Choroid plexus epithelial cell (primary cell): ENCODE measurements around the gene ZNF169.
"Not testable (repeated sequence)": the region's sequence is repeated elsewhere in the genome, so short reads cannot be mapped to it uniquely, and the experiment has no call there.

Experiments
- DNase-seq: peaks from one replicate; pipeline ENCODE4 v3.0.0-alpha.2; 2010; ENCODE audit warnings: low read depth
- H3K4me3 ChIP-seq: 2 replicates; pipeline ENCODE4 v1.5.1; 2011; ENCODE audit warnings: low read depth, mild to moderate bottlenecking, control low read depth, low read length, moderate library complexity
- CTCF ChIP-seq: conservative IDR thresholded peaks from 2 replicates; pipeline ENCODE4 v1.5.1; 2011; ENCODE audit warnings: low read depth, mild to moderate bottlenecking, control low read depth, inconsistent platforms, low read length, moderate library complexity

ZNF169 gene

GRCh38 chr9:94259077-94259862 is at the start of gene ZNF169:
Gene ZNF169 (plus strand): TSS chr9:94259298. CDS start chr9:94278813, 19,515 bp downstream.
- no peak for TF ChIP-seq CTCF
- peak within 1 kb of the TSS; percentile 95 for H3K4me3 ChIP-seq
- peak; percentile 91 for DNase-seq

- no peak overlapping the region for H3K4me3 ChIP-seq
- DNase-seq, result no peak
- no peak for TF ChIP-seq CTCF
Observed at GRCh38 chr9:94210616-94211603, 48.2 kb upstream of the ZNF169 start.

GRCh38 chr9:94212091-94212490 is 47.0 kb upstream of the ZNF169 start:
- H3K4me3 ChIP-seq, result no peak overlapping the region
- DNase-seq, result peak; percentile 77
- no peak for TF ChIP-seq CTCF

GRCh38 chr9:94212531-94212930 is 46.6 kb upstream of the ZNF169 start:
- no peak overlapping the region for H3K4me3 ChIP-seq
- DNase-seq, result no peak
- no peak for TF ChIP-seq CTCF

GRCh38 chr9:94213511-94214124 is 45.5 kb upstream of the ZNF169 start:
- DNase-seq, result peak; percentile 86
- no peak overlapping the region for H3K4me3 ChIP-seq
- TF ChIP-seq CTCF, result peak; percentile 87

- H3K4me3 ChIP-seq, result no peak overlapping the region
- no peak for DNase-seq
- no peak for TF ChIP-seq CTCF
Observed at GRCh38 chr9:94222870-94223269, 36.2 kb upstream of the ZNF169 start.

- DNase-seq, H3K4me3 ChIP-seq: not testable (repeated sequence)
Observed at GRCh38 chr9:94225413-94225812, 33.7 kb upstream of the ZNF169 start.
